Thoracic aorta (tissue), 2 donors: ENCODE results near the gene ALPK1. TPM values are rescaled to one million over a fixed set of nuclear protein-coding genes. Genes with fewer than 3 reads are reported as not detected.
A peak's percentile ranks its signal among the peaks of the same experiment; 100 is the strongest.

Experiments used
- ATAC-seq: fragments of 150-250 bp; one replicate; pipeline ENCODE4 v1.8.0; 2017; ENCODE audit warnings: low read depth; ENCODE audit not compliant: insufficient number of reproducible peaks, low FRiP score
- DNase-seq: peaks from one replicate; pipeline ENCODE4 v3.0.0-alpha.2; 2020; ENCODE audit warnings: low spot score
- H3K27ac ChIP-seq, 2 donors: fragments of 200-600 bp; sonication (generic); 1 replicate in 1 of 2; 2 replicates in 1 of 2; pipeline ENCODE4 v1.5.1; 2016; ENCODE audit warnings: mild to moderate bottlenecking in 2 of 2, moderate library complexity in 2 of 2
- H3K27me3 ChIP-seq: fragments of 200-600 bp; sonication (generic); replicated peaks from 2 replicates; pipeline ENCODE4 v1.6.0; 2016; ENCODE audit warnings: mild to moderate bottlenecking; ENCODE audit not compliant: insufficient read depth
- H3K36me3 ChIP-seq: fragments of 200-600 bp; sonication (generic); one replicate; pipeline ENCODE4 v1.5.1; 2016
- H3K4me1 ChIP-seq, 2 donors: fragments of 200-600 bp; sonication (generic); 1 replicate in 1 of 2; 2 replicates in 1 of 2; pipeline versions ENCODE4 v1.5.1 to v1.6.0; 2016; ENCODE audit warnings: low read depth in 2 of 2, mild to moderate bottlenecking in 1 of 2; ENCODE audit not compliant: control insufficient read depth in 1 of 2
- H3K4me3 ChIP-seq: fragments of 200-600 bp; sonication (generic); 2 replicates; pipeline ENCODE4 v1.5.1; 2016; ENCODE audit warnings: mild to moderate bottlenecking
- H3K9me3 ChIP-seq: fragments of 200-600 bp; sonication (generic); 2 replicates; pipeline ENCODE4 v1.5.1; 2016
- total RNA-seq, 2 donors: library from RNA; depleted of rRNA; stranded (reverse); fragments of >200 nt; gene quantifications; one replicate each; pipeline versions ENCODE4 v1.1.0 to v1.2.3, GENCODE V29; 2016
- TF ChIP-seq, protein P1 (sequence below): fragments of 200-600 bp; sonication (generic); IDR thresholded peaks from one replicate; pipeline ENCODE4 v1.5.1; 2019; ENCODE audit warnings: antibody characterized with exemption

ALPK1 gene
- total RNA-seq, 2 donors from 2014 or later: 20.0 to 63.4 TPM

- TF ChIP-seq, protein P1, sequence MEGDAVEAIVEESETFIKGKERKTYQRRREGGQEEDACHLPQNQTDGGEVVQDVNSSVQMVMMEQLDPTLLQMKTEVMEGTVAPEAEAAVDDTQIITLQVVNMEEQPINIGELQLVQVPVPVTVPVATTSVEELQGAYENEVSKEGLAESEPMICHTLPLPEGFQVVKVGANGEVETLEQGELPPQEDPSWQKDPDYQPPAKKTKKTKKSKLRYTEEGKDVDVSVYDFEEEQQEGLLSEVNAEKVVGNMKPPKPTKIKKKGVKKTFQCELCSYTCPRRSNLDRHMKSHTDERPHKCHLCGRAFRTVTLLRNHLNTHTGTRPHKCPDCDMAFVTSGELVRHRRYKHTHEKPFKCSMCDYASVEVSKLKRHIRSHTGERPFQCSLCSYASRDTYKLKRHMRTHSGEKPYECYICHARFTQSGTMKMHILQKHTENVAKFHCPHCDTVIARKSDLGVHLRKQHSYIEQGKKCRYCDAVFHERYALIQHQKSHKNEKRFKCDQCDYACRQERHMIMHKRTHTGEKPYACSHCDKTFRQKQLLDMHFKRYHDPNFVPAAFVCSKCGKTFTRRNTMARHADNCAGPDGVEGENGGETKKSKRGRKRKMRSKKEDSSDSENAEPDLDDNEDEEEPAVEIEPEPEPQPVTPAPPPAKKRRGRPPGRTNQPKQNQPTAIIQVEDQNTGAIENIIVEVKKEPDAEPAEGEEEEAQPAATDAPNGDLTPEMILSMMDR: peak; percentile 46
- H3K9me3 ChIP-seq: no peaks in the 10 kb centered on the region
- H3K27me3 ChIP-seq: no peaks in the 10 kb centered on the region
- ATAC-seq (no peak), DNase-seq (no peak)
- no peak overlapping the region for H3K4me3 ChIP-seq
- H3K4me1 ChIP-seq: peaks cover 11 to 12% of the 10 kb centered on the region in 2 donors
- H3K27ac ChIP-seq: peak overlapping the region in 1 of 2 donors; percentile 48
- no peaks in the 10 kb centered on the region for H3K36me3 ChIP-seq
These were observed 30.3 kb upstream of the ALPK1 start for GRCh38 chr4:112266823-112267222.

DNA sequence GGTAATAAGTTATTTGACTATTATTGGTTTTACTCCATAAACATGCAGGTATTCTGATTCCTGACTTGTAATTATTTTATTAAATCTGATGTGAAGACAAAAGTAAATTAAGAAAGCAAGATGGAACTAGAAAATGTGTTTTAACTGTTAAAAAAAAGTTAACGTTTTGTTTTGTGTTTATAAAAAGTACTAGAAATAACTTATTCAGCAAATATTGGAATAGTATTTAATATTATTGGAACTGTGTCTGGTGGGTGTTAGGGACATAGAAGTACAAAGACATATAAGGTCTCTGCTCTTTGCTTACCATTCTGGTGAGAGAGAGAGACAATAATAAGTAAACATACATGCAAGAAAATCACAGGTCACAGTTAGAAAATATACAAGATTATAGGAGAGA, 27.1 kb upstream of the ALPK1 start:
- ATAC-seq: no peak
- Histone ChIP-seq H3K4me3 (no peak overlapping the region), H3K9me3 (no peaks in the 10 kb centered on the region), H3K36me3 (no peaks in the 10 kb centered on the region), H3K27ac (no peak overlapping the region), H3K27me3 (no peaks in the 10 kb centered on the region), H3K4me1 (peaks cover 12 to 15% of the 10 kb centered on the region in 2 donors)
- no peak for DNase-seq
- TF ChIP-seq, protein P1: no peak

DNA sequence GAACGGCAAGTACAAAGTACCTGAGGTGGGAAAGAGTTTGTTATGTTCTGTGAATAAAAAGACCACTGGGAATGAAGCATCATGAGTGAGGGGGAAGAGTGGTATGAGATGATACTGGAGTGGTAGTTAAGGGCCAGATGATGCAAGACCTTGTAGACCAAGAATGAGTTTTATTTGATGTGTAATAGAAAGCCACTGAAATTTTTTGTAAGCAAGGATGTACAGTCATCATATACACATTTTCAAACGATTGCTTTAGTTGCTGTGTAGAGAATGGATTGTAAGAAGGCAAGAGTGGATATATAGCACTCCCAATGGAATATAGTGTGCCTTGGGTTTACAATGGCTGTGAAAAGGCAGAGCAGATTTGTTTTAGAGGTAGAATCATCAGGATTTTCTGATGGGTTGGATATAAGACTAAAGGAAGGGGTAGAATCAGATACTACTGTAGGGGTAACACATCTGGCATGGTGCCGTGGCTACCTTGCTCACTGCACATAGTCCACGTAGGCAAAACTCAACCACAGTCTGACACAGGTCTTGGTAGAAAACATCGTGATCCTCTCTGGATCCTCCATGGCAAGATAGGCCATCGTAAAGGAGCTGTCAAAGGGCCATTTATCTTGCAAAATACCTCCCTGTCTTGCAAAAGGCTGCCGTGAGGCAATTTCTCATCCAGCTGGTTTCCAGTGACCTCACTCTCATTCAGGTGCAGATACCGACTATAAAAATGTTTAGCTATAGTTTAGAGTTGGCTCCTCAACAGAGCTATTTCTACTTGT, 26.3 kb upstream of the ALPK1 start:
- H3K4me3 ChIP-seq: no peak overlapping the region
- no peak for DNase-seq
- H3K27me3 ChIP-seq: no peaks in the 10 kb centered on the region
- TF ChIP-seq, protein P1: no peak
- H3K4me1 ChIP-seq: peaks cover 12 to 15% of the 10 kb centered on the region in 2 donors
- no peaks in the 10 kb centered on the region for H3K9me3 ChIP-seq
- H3K36me3 ChIP-seq: no peaks in the 10 kb centered on the region
- H3K27ac ChIP-seq: no peak overlapping the region
- no peak for ATAC-seq

- Histone ChIP-seq H3K27me3 (no peaks in the 10 kb centered on the region), H3K27ac (no peak overlapping the region), H3K36me3 (peaks cover 5% of the 10 kb centered on the region), H3K9me3 (no peaks in the 10 kb centered on the region), H3K4me3 (no peak overlapping the region), H3K4me1 (peaks cover 9 to 10% of the 10 kb centered on the region in 2 donors)
- ATAC-seq: no peak
- DNase-seq: no peak
- TF ChIP-seq, protein P1: no peak
These were observed 24.9 kb upstream of the ALPK1 start for GRCh38 chr4:112272292-112272691.

- Histone ChIP-seq H3K27me3 (no peaks in the 10 kb centered on the region), H3K9me3 (no peaks in the 10 kb centered on the region), H3K36me3 (peaks cover 5% of the 10 kb centered on the region), H3K4me3 (no peak overlapping the region), H3K27ac (no peak overlapping the region), H3K4me1 (peaks cover 4 to 11% of the 10 kb centered on the region in 2 donors)
- DNase-seq (no peak), ATAC-seq (no peak)
- TF ChIP-seq, protein P1: no peak
These were observed 22.2 kb upstream of the ALPK1 start for GRCh38 chr4:112274959-112275358.
